Prostate gland (tissue), 2 donors: ENCODE measurements around the gene ERN2. TPM values are rescaled to one million over a fixed set of nuclear protein-coding genes. Genes with fewer than 3 reads are reported as not detected.

Experiments used
- DNase-seq: peaks from one replicate; pipeline ENCODE4 v3.0.0-alpha.2; 2019; ENCODE audit warnings: low spot score
- H3K27ac ChIP-seq, 2 donors: fragments of 200-600 bp; sonication (generic); 2 replicates each; pipeline ENCODE4 v1.5.1; 2017 to 2019
- H3K27me3 ChIP-seq: fragments of 200-600 bp; sonication (generic); replicated peaks from 2 replicates; pipeline ENCODE4 v1.5.1; 2019; ENCODE audit not compliant: insufficient read depth
- H3K36me3 ChIP-seq, 2 donors: fragments of 200-600 bp; sonication (generic); 1 replicate in 1 of 2; 2 replicates in 1 of 2; pipeline versions ENCODE4 v1.5.1 to v1.8.1; 2017 to 2019
- H3K4me1 ChIP-seq: fragments of 200-600 bp; sonication (generic); replicated peaks from 2 replicates; pipeline ENCODE4 v1.5.1; 2019
- H3K4me3 ChIP-seq, 2 donors: fragments of 200-600 bp; sonication (generic); 2 replicates each; pipeline ENCODE4 v1.5.1; 2017 to 2019
- H3K9me3 ChIP-seq: fragments of 200-600 bp; sonication (generic); 2 replicates; pipeline ENCODE4 v1.5.1; 2017
- CTCF ChIP-seq, 4 experiments: fragments of 200-600 bp in 2 of 4; fragments of 450-650 bp in 2 of 4; sonication (generic) in 2 of 4; IDR thresholded peaks; 1 replicate in 3 of 4; 2 replicates in 1 of 4; pipeline ENCODE4 v1.5.1; 2016 to 2019; ENCODE audit warnings: antibody characterized with exemption in 4 of 4, mild to moderate bottlenecking in 2 of 4, moderate library complexity in 2 of 4
- POLR2A ChIP-seq: fragments of 450-650 bp; IDR thresholded peaks from one replicate; pipeline ENCODE4 v1.6.1; 2016; ENCODE audit warnings: antibody characterized with exemption, mild to moderate bottlenecking
- POLR2AphosphoS5 ChIP-seq: sonication (generic); formaldehyde crosslinking; IDR thresholded peaks from one replicate; pipeline ENCODE4 v1.6.1; 2017; ENCODE audit warnings: antibody characterized with exemption
- WGBS: methylation state at CpG from one replicate; pipeline ENCODE4 v1.1.5; 2018; 5-methylcytosine and 5-hydroxymethylcytosine counted together
- intact Hi-C: fragments of 100-400 bp; cut with DNase I; formaldehyde crosslinking; loops from one replicate; pipeline ENCODE4 v1.14.2; 2022
- total RNA-seq, 2 donors: library from RNA; depleted of rRNA; stranded (reverse); fragments of >200 nt; gene quantifications; one replicate each; pipeline ENCODE4 v1.1.0, GENCODE V29; 2016

The ERN2 gene
- total RNA-seq, 2 donors from 2014 or later = 2.9 to 6.0 TPM

GRCh38 chr16:23673971-23674614 is 38.9 kb downstream of the ERN2 start:
- intact Hi-C loops = loop anchor here (10.0 kb wide), 1 partner anchor 361 kb away; no protein-coding TSS in a partner anchor
- DNase-seq = no peak
- H3K27ac ChIP-seq = no peak overlapping the region
- no peaks in the 10 kb centered on the region for H3K4me1 ChIP-seq
- no peak overlapping the region for H3K4me3 ChIP-seq
- H3K27me3 ChIP-seq = no peaks in the 10 kb centered on the region
- TF ChIP-seq CTCF (IDR thresholded peaks at IDR 0.05) (no peak), POLR2A (no peak), POLR2AphosphoS5 (no peak)
- WGBS = 39% methylated on average over 8 of the region's 8 CpGs
- H3K36me3 ChIP-seq = no peaks in the 10 kb centered on the region
- H3K9me3 ChIP-seq = no peaks in the 10 kb centered on the region

- Histone ChIP-seq H3K36me3 (no peaks in the 10 kb centered on the region), H3K4me3 (no peak overlapping the region), H3K27me3 (no peaks in the 10 kb centered on the region), H3K4me1 (no peaks in the 10 kb centered on the region), H3K9me3 (no peaks in the 10 kb centered on the region), H3K27ac (no peak overlapping the region)
- no peak for DNase-seq
- WGBS = 93% methylated on average over 4 of the region's 4 CpGs
- TF ChIP-seq POLR2A (no peak), CTCF (IDR thresholded peaks at IDR 0.05) (no peak), POLR2AphosphoS5 (no peak)
- intact Hi-C loops = loop anchor here (10.0 kb wide), 1 partner anchor 365 kb away; no protein-coding TSS in a partner anchor
Measured at GRCh38 chr16:23670137-23670776, 42.8 kb downstream of the ERN2 start.

GRCh38 chr16:23668873-23669272 is 44.1 kb downstream of the ERN2 start:
- Histone ChIP-seq H3K9me3 (no peaks in the 10 kb centered on the region), H3K4me3 (no peak overlapping the region), H3K27me3 (no peaks in the 10 kb centered on the region), H3K4me1 (no peaks in the 10 kb centered on the region), H3K27ac (no peak overlapping the region), H3K36me3 (no peaks in the 10 kb centered on the region)
- WGBS = 91% methylated on average over 4 of the region's 4 CpGs
- intact Hi-C loops = no loop called here
- TF ChIP-seq POLR2AphosphoS5 = no peak
- no peak for TF ChIP-seq POLR2A
- no peak for TF ChIP-seq CTCF (IDR thresholded peaks at IDR 0.05)
- no peak for DNase-seq

- no peaks in the 10 kb centered on the region for H3K9me3 ChIP-seq
- TF ChIP-seq CTCF (IDR thresholded peaks at IDR 0.05) (no peak), POLR2A (no peak), POLR2AphosphoS5 (no peak)
- no peaks in the 10 kb centered on the region for H3K27me3 ChIP-seq
- H3K27ac ChIP-seq = no peak overlapping the region
- no peaks in the 10 kb centered on the region for H3K36me3 ChIP-seq
- intact Hi-C loops = no loop called here
- WGBS = 60% methylated on average over 1 of the region's 1 CpG
- H3K4me1 ChIP-seq = no peaks in the 10 kb centered on the region
- no peak for DNase-seq
- no peak overlapping the region for H3K4me3 ChIP-seq
Measured at GRCh38 chr16:23668225-23668624, 44.8 kb downstream of the ERN2 start.

- TF ChIP-seq POLR2AphosphoS5 (no peak), CTCF (IDR thresholded peaks at IDR 0.05) (no peak), POLR2A (no peak)
- Histone ChIP-seq H3K27me3 (no peaks in the 10 kb centered on the region), H3K4me1 (no peaks in the 10 kb centered on the region), H3K27ac (no peak overlapping the region), H3K36me3 (no peaks in the 10 kb centered on the region), H3K9me3 (no peaks in the 10 kb centered on the region), H3K4me3 (no peak overlapping the region)
- WGBS = 87% methylated on average over 6 of the region's 6 CpGs
- intact Hi-C loops = no loop called here
- DNase-seq = no peak
Measured at GRCh38 chr16:23667355-23667659, 45.7 kb downstream of the ERN2 start.
